IMR-90 (cell line): ENCODE measurements around the gene OR51D1. TPM values are rescaled to one million over a fixed set of nuclear protein-coding genes. Genes with fewer than 3 reads are reported as not detected.

Experiments used
- ATAC-seq: fragments of 200-7000 bp; cut with Tn5 transposase; 2 replicates; pipeline ENCODE4 v1.9.1; 2020; ENCODE audit warnings: low read depth, mild to moderate bottlenecking, moderate library complexity
- BruUV-seq: library from RNA; stranded (reverse); fragments of 400-500 nt; replicated peaks from 2 replicates; lab custom pipeline; 2021; lab: Mats Ljungman, UMichigan
- CTCF ChIA-PET: fragments of 300-600 bp; formaldehyde crosslinking; extraction: SDS; loops from one replicate; lab custom pipeline; 2021; ENCODE audit warnings: antibody characterized with exemption; lab: Yijun Ruan, JAX
- POLR2A ChIA-PET: fragments of 300-600 bp; sonication (Branson Sonifier 250); formaldehyde crosslinking; loops from one replicate; lab custom pipeline; 2022; ENCODE audit warnings: antibody characterized with exemption; ENCODE audit not compliant: unreplicated experiment; lab: Charles Lee
- DNase-seq: peaks from one replicate; pipeline ENCODE4 v3.0.0; 2013
- H2AFZ ChIP-seq: replicated peaks from 2 replicates; pipeline ENCODE3; 2013; ENCODE audit warnings: low read length, mild to moderate bottlenecking; ENCODE audit not compliant: poor library complexity
- H2AK5ac ChIP-seq: 2 replicates; pipeline ENCODE4 v1.6.1; 2013; ENCODE audit warnings: low read depth, low read length, inconsistent platforms
- H2AK9ac ChIP-seq: replicated peaks from 2 replicates; pipeline ENCODE3; 2013; ENCODE audit warnings: mild to moderate bottlenecking, low read depth, low read length, moderate library complexity; ENCODE audit not compliant: poor library complexity
- H2BK120ac ChIP-seq: 2 replicates; pipeline ENCODE4 v1.6.1; 2013; ENCODE audit warnings: low read depth, low read length, inconsistent platforms
- H2BK15ac ChIP-seq: 3 replicates; pipeline ENCODE4 v1.6.1; 2013; ENCODE audit warnings: low read depth, low read length, inconsistent platforms
- H2BK20ac ChIP-seq: 2 replicates; pipeline ENCODE4 v1.6.1; 2013; ENCODE audit warnings: low read depth, mild to moderate bottlenecking, inconsistent platforms, low read length, moderate library complexity
- H2BK5ac ChIP-seq: 2 replicates; pipeline ENCODE4 v1.6.1; 2013; ENCODE audit warnings: mild to moderate bottlenecking, low read depth, low read length, inconsistent platforms; ENCODE audit not compliant: poor library complexity, severe bottlenecking
- H3K14ac ChIP-seq: replicated peaks from 2 replicates; pipeline ENCODE4 v1.6.1; 2013; ENCODE audit warnings: low read depth, low read length, inconsistent platforms
- H3K18ac ChIP-seq: 2 replicates; pipeline ENCODE4 v1.6.1; 2013; ENCODE audit warnings: low read depth, low read length, control low read depth
- H3K23ac ChIP-seq: 2 replicates; pipeline ENCODE4 v1.6.1; 2013; ENCODE audit warnings: low read depth, low read length, inconsistent platforms
- H3K27ac ChIP-seq: 2 replicates; pipeline ENCODE4 v1.5.1; 2013; ENCODE audit warnings: mild to moderate bottlenecking, control low read depth, low read length; ENCODE audit not compliant: insufficient read depth
- H3K27me3 ChIP-seq: 2 replicates; pipeline ENCODE4 v1.6.1; 2013; ENCODE audit warnings: low read length; ENCODE audit not compliant: control insufficient read depth, insufficient read depth
- H3K36me3 ChIP-seq: 2 replicates; pipeline ENCODE4 v1.6.1; 2013; ENCODE audit warnings: low read length, mixed read lengths; ENCODE audit not compliant: control insufficient read depth, insufficient read depth
- H3K4ac ChIP-seq: 2 replicates; pipeline ENCODE4 v1.6.1; 2013; ENCODE audit warnings: low read depth, low read length, inconsistent platforms
- H3K4me1 ChIP-seq: 2 replicates; pipeline ENCODE4 v1.6.1; 2013; ENCODE audit warnings: low read length, mixed read lengths; ENCODE audit not compliant: control insufficient read depth, insufficient read depth
- H3K4me2 ChIP-seq: 2 replicates; pipeline ENCODE4 v1.6.1; 2013; ENCODE audit warnings: low read depth, mild to moderate bottlenecking, control low read depth, low read length, moderate library complexity
- H3K4me3 ChIP-seq: 2 replicates; pipeline ENCODE4 v1.5.1; 2013; ENCODE audit warnings: low read depth, mild to moderate bottlenecking, control low read depth, low read length, moderate library complexity; ENCODE audit not compliant: insufficient read depth
- H3K56ac ChIP-seq: 2 replicates; pipeline ENCODE4 v1.6.1; 2013; ENCODE audit warnings: low read length, inconsistent platforms; ENCODE audit not compliant: insufficient read depth; ENCODE audit errors: extremely low read depth
- H3K79me1 ChIP-seq, 2 experiments: 2 replicates each; pipeline ENCODE4 v1.6.1; 2013; ENCODE audit warnings: low read length in 2 of 2, inconsistent platforms in 1 of 2, low read depth in 1 of 2
- H3K9ac ChIP-seq: 2 replicates; pipeline ENCODE4 v1.6.1; 2013; ENCODE audit warnings: low read depth, low read length, control low read depth
- H3K9me1 ChIP-seq: 2 replicates; pipeline ENCODE4 v1.6.1; 2013; ENCODE audit warnings: low read length, inconsistent platforms; ENCODE audit not compliant: insufficient read depth
- H3K9me3 ChIP-seq: 2 replicates; pipeline ENCODE4 v1.6.1; 2013; ENCODE audit warnings: low read length; ENCODE audit not compliant: control insufficient read depth, insufficient read depth
- H4K20me1 ChIP-seq: 2 replicates; pipeline ENCODE4 v1.6.1; 2013; ENCODE audit warnings: low read length, inconsistent platforms; ENCODE audit not compliant: insufficient read depth
- H4K5ac ChIP-seq: 2 replicates; pipeline ENCODE4 v1.6.1; 2013; ENCODE audit warnings: mild to moderate bottlenecking, low read depth, low read length, control low read depth
- H4K8ac ChIP-seq, 2 experiments: 2 replicates each; pipeline ENCODE4 v1.6.1; 2013; ENCODE audit warnings: low read depth in 2 of 2, low read length in 2 of 2, control low read depth in 1 of 2, inconsistent platforms in 1 of 2
- H4K91ac ChIP-seq: 2 replicates; pipeline ENCODE4 v1.6.1; 2013; ENCODE audit warnings: low read depth, low read length, inconsistent platforms; ENCODE audit not compliant: insufficient read depth
- CEBPB ChIP-seq: IDR thresholded peaks from 2 replicates; pipeline ENCODE4 v1.6.1; 2012; ENCODE audit warnings: low read depth, low read length, improper control_type of control experiment
- CHD1 ChIP-seq: IDR thresholded peaks from 2 replicates; pipeline ENCODE4 v1.6.1; 2012; ENCODE audit warnings: low read depth, low read length, improper control_type of control experiment
- CTCF ChIP-seq: conservative IDR thresholded peaks from 2 replicates; pipeline ENCODE4 v1.5.1; 2012; ENCODE audit warnings: mild to moderate bottlenecking, low read depth, low read length, improper control_type of control experiment
- FOS ChIP-seq: fragments of 150-350 bp; IDR thresholded peaks from 2 replicates; pipeline ENCODE4 v1.6.1; 2016; ENCODE audit warnings: low read depth, low read length
- MXI1 ChIP-seq: IDR thresholded peaks from 2 replicates; pipeline ENCODE4 v1.6.1; 2012; ENCODE audit warnings: low read depth, mild to moderate bottlenecking, low read length, moderate library complexity, borderline replicate concordance
- NFE2L2 ChIP-seq: fragments of 150-350 bp; IDR thresholded peaks from 2 replicates; pipeline ENCODE4 v1.6.1; 2016; ENCODE audit warnings: low read depth, mild to moderate bottlenecking, low read length
- POLR2A ChIP-seq: IDR thresholded peaks from 2 replicates; pipeline ENCODE4 v1.6.1; 2012; ENCODE audit warnings: mild to moderate bottlenecking, low read depth, low read length
- RAD21 ChIP-seq: IDR thresholded peaks from 2 replicates; pipeline ENCODE4 v1.6.1; 2012; ENCODE audit warnings: low read length, improper control_type of control experiment
- WGBS, 2 experiments: methylation state at CpG; one replicate each; pipeline versions ENCODE4 v1.1.5 to v1.1.7; 2013; ENCODE audit warnings: missing lambda C conversion rate in 2 of 2; ENCODE audit not compliant: insufficient read length in 1 of 2; ENCODE audit errors: extremely low coverage in 2 of 2; 5-methylcytosine and 5-hydroxymethylcytosine counted together
- dilution Hi-C: fragments of 300-500 bp; cut with HindIII; formaldehyde crosslinking; loops from one replicate; pipeline ENCODE4 v1.14.3; 2018; ENCODE audit warnings: low sequenced_read_pairs; ENCODE audit not compliant: unreplicated experiment
- in situ Hi-C: fragments of 300-500 bp; cut with MboI; formaldehyde crosslinking; loops from 3 replicates; pipeline ENCODE4 v1.14.3; 2019; ENCODE audit warnings: low sequenced_read_pairs, inconsistent platforms, mixed read lengths
- intact Hi-C: fragments of 100-400 bp; cut with micrococcal nuclease; formaldehyde crosslinking; loops from 2 replicates; pipeline ENCODE4 v1.10.0; 2022
- polyA plus RNA-seq, 3 experiments: library from polyadenylated mRNA; depleted of rRNA; stranded (reverse); fragments of >200 nt; gene quantifications; 2 replicates each; pipeline ENCODE4 v1.2.3, GENCODE V29; 2012; ENCODE audit warnings: low replicate concordance in 1 of 3
- total RNA-seq: library from RNA; depleted of rRNA; stranded (reverse); fragments of >200 nt; gene quantifications from 2 replicates; pipeline ENCODE4 v1.2.3, GENCODE V29; 2012
- TF ChIP-seq, protein P1 (sequence below): fragments of 150-350 bp; IDR thresholded peaks from 2 replicates; pipeline ENCODE4 v1.6.1; 2017; ENCODE audit warnings: mild to moderate bottlenecking, antibody characterized with exemption, low read length, low read depth

The OR51D1 gene
- total and polyA plus RNA-seq, 2 of the 4 experiments (the other 2 are of a cell fraction): not detected

- dilution Hi-C loops: no loop called here
Observed at GRCh38 chr11:4637662-4638047, 378 bp downstream of the OR51D1 start.

More at GRCh38 chr11:4637662-4638047, 378 bp downstream of the OR51D1 start:
- no peak overlapping the region for H3K14ac ChIP-seq
- TF ChIP-seq CEBPB (no peak), CHD1 (no peak), FOS (no peak), POLR2A (no peak), MXI1 (no peak), RAD21 (no peak), NFE2L2 (no peak), CTCF (no peak)
- TF ChIP-seq, protein P1, sequence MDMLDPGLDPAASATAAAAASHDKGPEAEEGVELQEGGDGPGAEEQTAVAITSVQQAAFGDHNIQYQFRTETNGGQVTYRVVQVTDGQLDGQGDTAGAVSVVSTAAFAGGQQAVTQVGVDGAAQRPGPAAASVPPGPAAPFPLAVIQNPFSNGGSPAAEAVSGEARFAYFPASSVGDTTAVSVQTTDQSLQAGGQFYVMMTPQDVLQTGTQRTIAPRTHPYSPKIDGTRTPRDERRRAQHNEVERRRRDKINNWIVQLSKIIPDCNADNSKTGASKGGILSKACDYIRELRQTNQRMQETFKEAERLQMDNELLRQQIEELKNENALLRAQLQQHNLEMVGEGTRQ: no peak
- ChIA-PET CTCF (interaction anchor here (0.6 to 2.2 kb wide), 14 partner anchors 11 to 734 kb away, joined by 3 to 14 read pairs (median 4); partner anchors contain the start of gene TRIM68), POLR2A (no interaction called here)
- peak overlapping the region; percentile 15; the same call in 1 of the 2 replicates for H3K23ac ChIP-seq
- H3K4me3 ChIP-seq: no peak overlapping the region
- no peak overlapping the region for H2AK5ac ChIP-seq
- no peak overlapping the region for H3K56ac ChIP-seq
- H3K27ac ChIP-seq: no peak overlapping the region
- ATAC-seq: no peak
- H4K5ac ChIP-seq: no peak overlapping the region
- H2BK20ac ChIP-seq: no peak overlapping the region
- no peak for DNase-seq
- no peak overlapping the region for H2BK15ac ChIP-seq
- no peaks in the 10 kb centered on the region for H3K4me1 ChIP-seq
- H3K79me1 ChIP-seq: no peaks in the 10 kb centered on the region
- intact Hi-C loops: loop anchor here (1.0 to 2.0 kb wide), 4 partner anchors 59 to 743 kb away; partner anchors contain the start of gene OR51E2
- no peak overlapping the region for H4K91ac ChIP-seq
- H2BK5ac ChIP-seq: no peak overlapping the region
- H4K20me1 ChIP-seq: no peaks in the 10 kb centered on the region
- H3K4me2 ChIP-seq: no peak overlapping the region
- WGBS, 2 experiments: 100% methylated on average over 2 of the region's 3 CpGs; no CpG with 5 or more reads in 1 of the 2 experiments
- BruUV-seq: no TSS peak
- no peak overlapping the region for H2AK9ac ChIP-seq
- no peak overlapping the region for H3K18ac ChIP-seq
- no peaks in the 10 kb centered on the region for H3K36me3 ChIP-seq
- in situ Hi-C loops: loop anchor here (5.0 to 10.0 kb wide), 3 partner anchors 185 to 747 kb away; partner anchors contain the start of genes OR51F2, OR51L1 and OR51M1
- H3K9ac ChIP-seq: no peak overlapping the region
- H3K9me3 ChIP-seq: no peaks in the 10 kb centered on the region
- H3K27me3 ChIP-seq: peaks cover 2% of the 10 kb centered on the region; the same call in 1 of the 2 replicates
- no peaks in the 10 kb centered on the region for H3K9me1 ChIP-seq
- no peak overlapping the region for H2BK120ac ChIP-seq
- no peak overlapping the region for H2AFZ ChIP-seq
- H4K8ac ChIP-seq: no peak overlapping the region
- H3K4ac ChIP-seq: peak overlapping the region; percentile 17; the same call in 1 of the 2 replicates
